NCI-H2081 treated with DMSO at 0.1 percent for 48 hours (cell line): ENCODE results near the gene TTLL7.

ENCODE experiments used
- DNase-seq: peaks from one replicate; lab custom pipeline; 2025; lab: John Stamatoyannopoulos, UW

TTLL7 gene

DNA sequence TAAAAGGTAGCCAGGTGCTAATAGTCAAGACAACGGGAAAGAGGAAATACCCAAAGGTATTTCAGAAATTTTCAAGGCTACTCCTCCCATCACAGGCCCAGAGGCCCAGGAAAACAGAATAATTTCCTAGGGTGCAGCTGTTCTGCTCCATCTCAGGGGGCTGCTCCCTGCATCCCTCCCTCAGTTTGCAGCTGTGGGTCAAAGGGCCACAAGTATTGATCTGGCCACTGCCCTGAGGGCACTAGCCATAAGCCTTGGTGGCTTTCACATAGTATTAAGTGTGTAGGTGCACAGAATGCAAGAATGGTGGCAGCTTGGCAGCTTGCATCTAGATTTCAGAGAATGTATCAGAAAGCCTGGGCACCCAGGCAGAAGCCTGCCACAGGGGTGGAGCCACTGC, 179.5 kb downstream of the TTLL7 start:
- DNase-seq = no peak

DNA sequence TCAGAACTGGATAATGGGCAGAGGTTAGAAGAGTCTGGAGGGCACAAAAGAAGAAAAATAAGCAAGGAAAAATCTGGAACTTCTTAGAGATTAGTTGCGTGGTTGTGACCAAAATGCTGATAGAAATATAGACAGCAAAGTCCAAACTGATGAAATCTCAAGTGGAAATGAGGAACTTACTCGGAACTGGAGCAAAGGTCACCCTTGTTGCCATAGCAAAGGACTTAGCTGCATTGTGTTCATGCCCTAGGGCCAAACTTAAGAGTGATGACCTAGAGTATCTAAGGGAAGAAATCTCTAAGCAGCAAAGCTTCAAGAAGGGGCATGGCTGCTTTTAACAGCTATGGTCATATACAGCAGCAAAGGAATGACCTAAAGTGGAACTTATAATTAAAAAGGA, 180.0 kb downstream of the TTLL7 start:
- DNase-seq = no peak

GRCh38 chr1:83816836-83817235, 182.1 kb downstream of the TTLL7 start:
- DNase-seq = no peak

GRCh38 chr1:83815330-83815729, 183.6 kb downstream of the TTLL7 start:
- DNase-seq = no peak
